Stimulated activated CD8-positive, alpha-beta memory T cell treated with anti-CD3 and anti-CD28 coated beads, Interleukin-4, amount 100 ng/mL, for 4 hours (primary cell): ENCODE results near the gene FNDC5.
"Not testable (repeated sequence)": the region's sequence is repeated elsewhere in the genome, so short reads cannot be mapped to it uniquely, and the experiment has no call there.

Source experiments
- DNase-seq, 2 donors: peaks; one replicate each; pipeline ENCODE4 v3.0.0-alpha.2; 2020; ENCODE audit warnings: low read depth in 2 of 2, low spot score in 1 of 2

The FNDC5 gene

GRCh38 chr1:32870615-32871363 lies at the start of gene FNDC5:
FNDC5 (minus strand) TSS chr1:32870912.
- DNase-seq, result no peak

GRCh38 chr1:32919811-32920733 lies 49.4 kb upstream of the FNDC5 start:
- DNase-seq, result no peak

- no peak for DNase-seq
These were observed 47.5 kb upstream of the FNDC5 start for GRCh38 chr1:32918179-32918578.

- DNase-seq, result no peak
These were observed 46.8 kb upstream of the FNDC5 start for GRCh38 chr1:32917521-32917920.

- no peak for DNase-seq
These were observed 45.3 kb upstream of the FNDC5 start for GRCh38 chr1:32915766-32916706.

GRCh38 chr1:32910319-32910718 lies 39.6 kb upstream of the FNDC5 start:
- no peak for DNase-seq

- DNase-seq, result no peak
These were observed 36.7 kb upstream of the FNDC5 start for GRCh38 chr1:32907435-32907834.

GRCh38 chr1:32906654-32907053 lies 35.9 kb upstream of the FNDC5 start:
- no peak for DNase-seq

- not testable (repeated sequence) for DNase-seq
These were observed 34.9 kb upstream of the FNDC5 start for GRCh38 chr1:32905588-32905987.

- DNase-seq, result no peak
These were observed 34.1 kb upstream of the FNDC5 start for GRCh38 chr1:32904797-32905196.

GRCh38 chr1:32903991-32904785 lies 33.5 kb upstream of the FNDC5 start:
- no peak for DNase-seq

GRCh38 chr1:32902535-32902920 lies 31.8 kb upstream of the FNDC5 start:
- DNase-seq, result no peak

- no peak for DNase-seq
These were observed 31.3 kb upstream of the FNDC5 start for GRCh38 chr1:32901823-32902534.

- DNase-seq, result no peak
These were observed 30.5 kb upstream of the FNDC5 start, which contains the start of gene TMEM54 for GRCh38 chr1:32900956-32901822. TMEM54 (minus strand) TSS chr1:32901389; CDS start chr1:32901238, 151 bp downstream.

GRCh38 chr1:32900371-32900955 lies 29.8 kb upstream of the FNDC5 start:
- no peak for DNase-seq

- DNase-seq, result no peak
These were observed 29.0 kb upstream of the FNDC5 start for GRCh38 chr1:32899586-32900296.

GRCh38 chr1:32898958-32899357 lies 28.2 kb upstream of the FNDC5 start:
- DNase-seq, result no peak

- DNase-seq, result no peak
These were observed 27.3 kb upstream of the FNDC5 start for GRCh38 chr1:32898056-32898455.
